Neural progenitor cell (in vitro differentiated cells): ENCODE data around the gene SYCN. TPM values are rescaled to one million over a fixed set of nuclear protein-coding genes. Genes with fewer than 3 reads are reported as not detected.

Source experiments
- DNase-seq: peaks from one replicate; pipeline ENCODE4 v3.0.0-alpha.2; 2016; ENCODE audit warnings: low spot score
- H2AFZ ChIP-seq: fragments of 200-600 bp; sonication (generic); replicated peaks from 2 replicates; pipeline ENCODE4 v1.6.1; 2016; ENCODE audit warnings: antibody characterized with exemption
- H3F3A ChIP-seq: fragments of 200-600 bp; sonication (generic); 2 replicates; pipeline ENCODE4 v1.6.1; 2016; ENCODE audit warnings: antibody characterized with exemption, low read depth
- H3K27ac ChIP-seq: fragments of 200-600 bp; sonication (generic); 2 replicates; pipeline ENCODE4 v1.5.1; 2016; ENCODE audit warnings: mild to moderate bottlenecking
- H3K27me3 ChIP-seq: fragments of 200-600 bp; sonication (generic); 2 replicates; pipeline ENCODE4 v1.6.1; 2016; ENCODE audit warnings: mild to moderate bottlenecking, moderate library complexity
- H3K36me3 ChIP-seq: fragments of 200-600 bp; sonication (generic); 2 replicates; pipeline ENCODE4 v1.5.1; 2016
- H3K4me1 ChIP-seq: fragments of 200-600 bp; sonication (generic); 2 replicates; pipeline ENCODE4 v1.6.1; 2016; ENCODE audit warnings: mixed run types
- H3K4me2 ChIP-seq: fragments of 200-600 bp; sonication (generic); 2 replicates; pipeline ENCODE4 v1.6.1; 2016
- H3K4me3 ChIP-seq: fragments of 200-600 bp; sonication (generic); 2 replicates; pipeline ENCODE4 v1.5.1; 2016
- H3K79me2 ChIP-seq: fragments of 200-600 bp; sonication (generic); 2 replicates; pipeline ENCODE4 v1.6.1; 2016; ENCODE audit warnings: low read depth
- H3K9ac ChIP-seq: fragments of 200-600 bp; sonication (generic); 2 replicates; pipeline ENCODE4 v1.6.1; 2016
- H3K9me3 ChIP-seq: fragments of 200-600 bp; sonication (generic); 2 replicates; pipeline ENCODE4 v1.5.1; 2016; ENCODE audit warnings: low read depth
- H4K20me1 ChIP-seq: fragments of 200-600 bp; sonication (generic); 2 replicates; pipeline ENCODE4 v1.6.1; 2016; ENCODE audit warnings: low read depth
- H3K27ac Mint-ChIP-seq: 3 replicates; pipeline ENCODE4 v1.8.0; 2021; ENCODE audit warnings: mixed read lengths
- H3K27me3 Mint-ChIP-seq: 2 replicates; pipeline ENCODE4 v1.8.0; 2022; ENCODE audit warnings: low read depth, mild to moderate bottlenecking, inconsistent platforms, moderate library complexity, mixed read lengths; ENCODE audit not compliant: insufficient read depth
- H3K36me3 Mint-ChIP-seq: 3 replicates; pipeline ENCODE4 v1.8.0; 2021; ENCODE audit warnings: mixed read lengths
- H3K4me1 Mint-ChIP-seq: 3 replicates; pipeline ENCODE4 v1.8.0; 2021; ENCODE audit warnings: mixed read lengths
- H3K4me3 Mint-ChIP-seq: 3 replicates; pipeline ENCODE4 v1.8.0; 2021; ENCODE audit warnings: mild to moderate bottlenecking, moderate library complexity, mixed read lengths
- H3K9me3 Mint-ChIP-seq: 3 replicates; pipeline ENCODE4 v1.8.0; 2020; ENCODE audit warnings: mixed read lengths
- CTCF ChIP-seq: fragments of 200-600 bp; sonication (generic); IDR thresholded peaks from 2 replicates; pipeline ENCODE4 v1.5.1; 2017; ENCODE audit warnings: antibody characterized with exemption, mild to moderate bottlenecking
- EZH2 ChIP-seq: fragments of 200-600 bp; sonication (generic); IDR thresholded peaks from 2 replicates; pipeline ENCODE4 v1.6.1; 2017; ENCODE audit warnings: antibody characterized with exemption, mild to moderate bottlenecking, moderate library complexity
- EZH2phosphoT487 ChIP-seq: fragments of 200-600 bp; sonication (generic); IDR thresholded peaks from 2 replicates; pipeline ENCODE4 v1.6.1; 2017; ENCODE audit warnings: antibody characterized with exemption
- total RNA-seq: library from RNA; depleted of rRNA; stranded (reverse); fragments of >200 nt; gene quantifications from 2 replicates; pipeline ENCODE4 v1.2.3, GENCODE V29; 2015; ENCODE audit warnings: low replicate concordance

SYCN gene
- total RNA-seq, 1 donor from 2014 or later: not detected

GRCh38 chr19:39202998-39203355 lies 1.1 kb downstream of the SYCN start:
- no peak overlapping the region for H3K27ac Mint-ChIP-seq
- no peak for TF ChIP-seq EZH2
- no peak for TF ChIP-seq CTCF
- no peak for TF ChIP-seq EZH2phosphoT487
- Histone ChIP-seq H3K27me3 (peaks cover 32% of the 10 kb centered on the region), H3F3A (no peaks in the 10 kb centered on the region), H2AFZ (no peak overlapping the region), H4K20me1 (no peaks in the 10 kb centered on the region), H3K27ac (no peak overlapping the region), H3K9me3 (no peaks in the 10 kb centered on the region), H3K4me3 (no peak overlapping the region), H3K4me2 (no peak overlapping the region), H3K4me1 (no peaks in the 10 kb centered on the region), H3K79me2 (no peaks in the 10 kb centered on the region), H3K36me3 (no peaks in the 10 kb centered on the region), H3K9ac (no peak overlapping the region)
- no peaks in the 10 kb centered on the region for H3K9me3 Mint-ChIP-seq
- DNase-seq: no peak
- H3K4me1 Mint-ChIP-seq: peaks cover 10% of the 10 kb centered on the region
- no peak overlapping the region for H3K4me3 Mint-ChIP-seq
- peaks cover 14% of the 10 kb centered on the region for H3K27me3 Mint-ChIP-seq
- no peaks in the 10 kb centered on the region for H3K36me3 Mint-ChIP-seq

- Mint-ChIP-seq H3K27me3 (peaks cover 28% of the 10 kb centered on the region), H3K4me3 (peak overlapping the region; percentile 10), H3K9me3 (no peaks in the 10 kb centered on the region), H3K36me3 (no peaks in the 10 kb centered on the region), H3K27ac (no peak overlapping the region), H3K4me1 (peaks cover 22% of the 10 kb centered on the region)
- H3K4me2 ChIP-seq: no peak overlapping the region
- H4K20me1 ChIP-seq: no peaks in the 10 kb centered on the region
- TF ChIP-seq EZH2phosphoT487 (no peak), EZH2 (no peak), CTCF (no peak)
- H3K36me3 ChIP-seq: no peaks in the 10 kb centered on the region
- H3K4me1 ChIP-seq: peaks cover 6% of the 10 kb centered on the region
- H3K9me3 ChIP-seq: no peaks in the 10 kb centered on the region
- no peaks in the 10 kb centered on the region for H3K79me2 ChIP-seq
- no peak overlapping the region for H3K27ac ChIP-seq
- H3K4me3 ChIP-seq: no peak overlapping the region
- H3K27me3 ChIP-seq: peaks cover 54% of the 10 kb centered on the region
- peaks cover 10% of the 10 kb centered on the region for H3F3A ChIP-seq
- no peak for DNase-seq
- H2AFZ ChIP-seq: no peak overlapping the region
- no peak overlapping the region for H3K9ac ChIP-seq
Observed at GRCh38 chr19:39200803-39201115, 3.3 kb downstream of the SYCN start.

- Mint-ChIP-seq H3K36me3 (no peaks in the 10 kb centered on the region), H3K27me3 (peaks cover 31% of the 10 kb centered on the region), H3K9me3 (no peaks in the 10 kb centered on the region), H3K4me3 (peak overlapping the region; percentile 10), H3K27ac (no peak overlapping the region), H3K4me1 (peaks cover 27% of the 10 kb centered on the region)
- DNase-seq: no peak
- peaks cover 15% of the 10 kb centered on the region for H3F3A ChIP-seq
- peaks cover 6% of the 10 kb centered on the region for H3K4me1 ChIP-seq
- no peaks in the 10 kb centered on the region for H3K36me3 ChIP-seq
- no peaks in the 10 kb centered on the region for H3K79me2 ChIP-seq
- H3K4me2 ChIP-seq: no peak overlapping the region
- H2AFZ ChIP-seq: no peak overlapping the region
- TF ChIP-seq EZH2phosphoT487 (no peak), EZH2 (no peak), CTCF (no peak)
- H3K27me3 ChIP-seq: peaks cover 59% of the 10 kb centered on the region
- H3K9ac ChIP-seq: no peak overlapping the region
- H4K20me1 ChIP-seq: no peaks in the 10 kb centered on the region
- H3K27ac ChIP-seq: no peak overlapping the region
- H3K9me3 ChIP-seq: no peaks in the 10 kb centered on the region
- H3K4me3 ChIP-seq: no peak overlapping the region
Observed at GRCh38 chr19:39200066-39200802, 3.8 kb downstream of the SYCN start.
